Aorta (tissue), 5 donors: Measurements from ENCODE around the gene SOD3. TPM values are rescaled to one million over a fixed set of nuclear protein-coding genes. Genes with fewer than 3 reads are reported as not detected.

ENCODE experiments used
- ATAC-seq: fragments of 200-7000 bp; cut with Tn5 transposase; one replicate; pipeline ENCODE4 v1.9.1; 2022; ENCODE audit warnings: moderate library complexity; ENCODE audit not compliant: low FRiP score
- DNase-seq, 2 donors: peaks; one replicate each; pipeline ENCODE4 v3.0.0-alpha.2; 2020
- H3K27ac ChIP-seq, 2 donors: one replicate each; pipeline ENCODE4 v1.5.1; 2013; ENCODE audit warnings: low read length in 2 of 2, mild to moderate bottlenecking in 2 of 2, moderate library complexity in 2 of 2, control low read depth in 1 of 2, inconsistent platforms in 1 of 2, low read depth in 1 of 2
- H3K27me3 ChIP-seq, 2 donors: one replicate each; pipeline ENCODE4 v1.6.1; 2013; ENCODE audit warnings: control low read depth in 1 of 2, low read length in 1 of 2, mild to moderate bottlenecking in 1 of 2, moderate library complexity in 1 of 2; ENCODE audit not compliant: insufficient read depth in 2 of 2, control insufficient read depth in 1 of 2
- H3K36me3 ChIP-seq, 2 donors: one replicate each; pipeline ENCODE4 v1.6.1; 2013; ENCODE audit warnings: control low read depth in 1 of 2, low read length in 1 of 2, mild to moderate bottlenecking in 1 of 2; ENCODE audit not compliant: insufficient read depth in 2 of 2, control insufficient read depth in 1 of 2
- H3K4me1 ChIP-seq, 2 donors: one replicate each; pipeline ENCODE4 v1.6.1; 2013; ENCODE audit warnings: low read length in 2 of 2, control low read depth in 1 of 2, mild to moderate bottlenecking in 1 of 2, moderate library complexity in 1 of 2; ENCODE audit not compliant: insufficient read depth in 2 of 2, control insufficient read depth in 1 of 2
- H3K4me3 ChIP-seq, 2 donors: one replicate each; pipeline ENCODE4 v1.5.1; 2013; ENCODE audit warnings: low read length in 2 of 2, control low read depth in 1 of 2, mild to moderate bottlenecking in 1 of 2
- H3K9me3 ChIP-seq: one replicate; pipeline ENCODE4 v1.6.1; 2013; ENCODE audit warnings: mild to moderate bottlenecking, low read length; ENCODE audit not compliant: control insufficient read depth
- WGBS, 2 donors: extraction: QIAGEN DNeasy Blood & Tissue Kit; methylation state at CpG; one replicate each; pipeline ENCODE4 v1.1.7; 2013; 5-methylcytosine and 5-hydroxymethylcytosine counted together
- intact Hi-C, 2 donors: fragments of 100-400 bp; cut with DNase I; formaldehyde crosslinking; loops; one replicate each; pipeline versions ENCODE4 v1.14.2 to v1.15.0; 2022
- polyA plus RNA-seq, 2 donors: library from polyadenylated mRNA; stranded (reverse); fragments of 200-250 nt; gene quantifications; one replicate each; pipeline ENCODE4 v1.2.3, GENCODE V29; 2013
- total RNA-seq, 2 donors: library from RNA; stranded (reverse); fragmentation: NEBNext Ultra II Directional; extraction: Animal tissue kit (Norgen Biotek cat#: 25700); gene quantifications; one replicate each; pipeline ENCODE4 v1.2.1, GENCODE V29; 2021
- donor health status: healthy with polysubstance abuse.
- donor health status: Bipolar disorder and iron deficiency.
- donor health status: DM: no; HTN: no; CAD: no.
- donor health status: DM: no; HTN: no; CAD: no.
- donor health status: DM: yes; HTN: yes; CAD: no.

SOD3 gene
- total and polyA plus RNA-seq, 4 donors: 108 to 380 (median 335) TPM

- Histone ChIP-seq H3K4me3 (no peak overlapping the region), H3K27ac (no peak overlapping the region), H3K4me1 (peaks cover 0 to 5% of the 10 kb centered on the region in 2 donors), H3K27me3 (no peaks in the 10 kb centered on the region), H3K36me3 (peaks cover under 1 to 3% of the 10 kb centered on the region in 2 donors), H3K9me3 (no peaks in the 10 kb centered on the region)
- WGBS, 2 donors: 97 to 100% methylated on average over 2 of the region's 2 CpGs
- no peak for ATAC-seq
- intact Hi-C loops: no loop called here
- no peak for DNase-seq
Observed at GRCh38 chr4:24813732-24814131, 18.4 kb downstream of the SOD3 start.

GRCh38 chr4:24816797-24817196 lies 21.4 kb downstream of the SOD3 start:
- H3K36me3 ChIP-seq: peaks cover 4 to 8% of the 10 kb centered on the region in 2 donors
- 90 to 91% methylated on average over 18 of the region's 18 CpGs for WGBS, 2 donors

GRCh38 chr4:24820541-24820940 lies 25.2 kb downstream of the SOD3 start:
- DNase-seq: no peak
- intact Hi-C loops: no loop called here
- Histone ChIP-seq H3K4me3 (no peak overlapping the region), H3K36me3 (peaks cover 4 to 12% of the 10 kb centered on the region in 2 donors), H3K27me3 (no peaks in the 10 kb centered on the region), H3K4me1 (no peaks in the 10 kb centered on the region), H3K27ac (no peak overlapping the region), H3K9me3 (no peaks in the 10 kb centered on the region)
- no peak for ATAC-seq

More at GRCh38 chr4:24816797-24817196, 21.4 kb downstream of the SOD3 start:
- no peaks in the 10 kb centered on the region for H3K9me3 ChIP-seq
- H3K27me3 ChIP-seq: no peaks in the 10 kb centered on the region
- no peak overlapping the region for H3K27ac ChIP-seq
- H3K4me1 ChIP-seq: no peaks in the 10 kb centered on the region
- H3K4me3 ChIP-seq: no peak overlapping the region
- intact Hi-C loops: no loop called here
- ATAC-seq (no peak), DNase-seq (no peak)

DNA sequence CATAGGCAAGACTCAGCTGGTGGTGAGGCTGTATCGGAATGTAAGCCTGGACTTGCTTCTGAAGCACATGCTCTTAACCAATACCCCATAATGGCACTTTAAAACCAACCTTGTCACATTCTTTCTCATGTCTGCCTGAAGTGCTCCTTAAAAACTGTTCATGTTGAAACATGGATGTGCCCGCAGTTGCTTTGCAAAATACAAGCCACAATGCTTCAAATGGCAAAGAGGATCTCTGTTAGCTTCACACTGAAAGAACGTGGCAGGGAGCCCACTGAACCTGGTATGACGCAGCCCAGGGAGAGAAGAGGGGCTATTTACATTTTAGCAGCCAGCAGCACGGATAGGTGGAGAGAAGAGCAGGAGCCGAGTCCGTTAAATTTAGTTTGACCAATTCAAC lies 29.3 kb downstream of the SOD3 start:
- no peak overlapping the region for H3K4me3 ChIP-seq
- ATAC-seq (no peak), DNase-seq (no peak)
- H3K4me1 ChIP-seq: no peaks in the 10 kb centered on the region
- no peaks in the 10 kb centered on the region for H3K9me3 ChIP-seq
- no peaks in the 10 kb centered on the region for H3K27me3 ChIP-seq
- no peak overlapping the region for H3K27ac ChIP-seq
- WGBS, 2 donors: 88 to 90% methylated on average over 7 of the region's 7 CpGs
- intact Hi-C loops: no loop called here
- H3K36me3 ChIP-seq: peaks cover 2 to 8% of the 10 kb centered on the region in 2 donors

DNA sequence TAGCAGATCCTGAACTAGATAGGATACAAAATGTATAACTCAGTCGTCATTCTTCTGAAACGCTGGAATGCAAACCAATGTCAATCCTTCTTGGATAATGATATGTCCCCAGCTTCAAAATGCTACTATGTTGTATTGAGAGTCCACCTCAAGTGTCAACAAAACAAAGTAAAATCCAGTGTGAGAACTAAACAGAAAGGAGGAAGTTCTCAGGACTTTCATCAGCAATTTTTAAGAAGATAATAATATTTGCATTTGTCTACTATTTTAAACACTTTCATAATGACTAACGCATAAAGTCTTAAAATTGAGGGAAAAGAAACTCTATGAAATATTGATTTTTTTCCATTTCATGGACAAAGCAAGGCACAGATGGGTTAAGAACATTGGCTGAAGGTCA lies 36.3 kb downstream of the SOD3 start:
- no peak for DNase-seq
- Histone ChIP-seq H3K36me3 (peaks cover 2 to 3% of the 10 kb centered on the region in 2 donors), H3K27me3 (no peaks in the 10 kb centered on the region), H3K4me1 (peaks cover 0 to 2% of the 10 kb centered on the region in 2 donors), H3K9me3 (no peaks in the 10 kb centered on the region), H3K4me3 (no peak overlapping the region), H3K27ac (no peak overlapping the region)
- intact Hi-C loops: no loop called here
- 81 to 86% methylated on average over 3 of the region's 3 CpGs for WGBS, 2 donors
- no peak for ATAC-seq

- Histone ChIP-seq H3K4me1 (peaks cover 0 to 7% of the 10 kb centered on the region in 2 donors), H3K9me3 (no peaks in the 10 kb centered on the region), H3K27ac (no peak overlapping the region), H3K36me3 (peaks cover 0 to 4% of the 10 kb centered on the region in 2 donors), H3K4me3 (no peak overlapping the region), H3K27me3 (no peaks in the 10 kb centered on the region)
- intact Hi-C loops: loop anchor here in 1 of 2 donors (5.0 kb wide), 1 partner anchor 38 kb away; the partner anchor contains the start of gene SOD3
- DNase-seq (no peak), ATAC-seq (no peak)
- WGBS, 2 donors: 84 to 89% methylated on average over 4 of the region's 4 CpGs
Observed at GRCh38 chr4:24835696-24836095, 40.3 kb downstream of the SOD3 start.

DNA sequence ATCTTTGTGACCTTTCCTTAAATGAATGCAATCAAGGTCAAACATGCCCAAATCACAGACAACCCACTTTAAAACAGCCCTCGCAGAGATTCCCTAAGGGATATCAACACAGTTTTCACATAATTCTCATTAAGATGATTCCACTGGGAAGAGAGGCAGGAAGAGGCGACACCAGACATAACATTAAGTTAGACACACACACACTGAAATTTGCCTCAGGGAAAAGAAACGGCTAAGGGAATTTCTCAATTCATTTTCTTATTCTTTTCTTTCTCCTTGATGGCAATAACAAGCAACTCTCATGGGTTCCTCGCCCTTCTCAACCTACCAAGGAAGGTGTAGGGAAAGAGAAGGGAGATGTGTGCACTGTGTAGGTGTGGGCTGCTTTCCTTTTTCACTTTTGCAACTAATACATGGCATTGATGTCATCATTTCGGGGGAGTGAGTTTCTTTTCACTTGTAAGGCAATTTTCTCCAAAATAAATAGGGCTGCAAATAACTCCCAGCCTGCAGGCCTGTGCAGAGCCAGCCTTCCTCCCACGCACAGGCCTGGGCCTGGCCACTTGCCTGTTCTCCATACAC lies 41.4 kb downstream of the SOD3 start:
- peaks cover 0 to 4% of the 10 kb centered on the region in 2 donors for H3K36me3 ChIP-seq

DNA sequence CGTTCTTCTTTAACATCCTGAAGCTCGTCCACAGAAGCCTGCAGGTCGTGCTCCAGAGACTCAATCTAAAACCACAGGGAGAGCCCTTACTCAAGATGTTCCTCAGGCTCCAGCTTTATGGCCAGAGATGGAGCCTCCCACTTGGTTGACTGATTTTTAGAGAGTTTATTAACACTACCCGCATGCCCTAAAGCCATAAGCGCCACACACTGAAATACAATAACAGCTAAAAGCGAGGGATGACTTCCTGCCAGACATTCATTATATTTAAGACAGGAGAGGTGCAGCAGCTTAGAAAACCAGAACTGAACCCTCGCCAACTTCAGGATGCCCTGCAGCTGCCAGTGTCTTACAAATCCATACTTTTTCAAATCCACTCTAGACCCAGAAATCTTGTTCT lies 42.0 kb downstream of the SOD3 start:
- H3K9me3 ChIP-seq: no peaks in the 10 kb centered on the region
- WGBS, 2 donors: 86 to 91% methylated on average over 7 of the region's 7 CpGs
- DNase-seq (no peak), ATAC-seq (no peak)
- no peak overlapping the region for H3K4me3 ChIP-seq
- H3K27ac ChIP-seq: peak overlapping the region in 1 of 2 donors; percentile 40
- peaks cover 0 to 4% of the 10 kb centered on the region in 2 donors for H3K36me3 ChIP-seq
- peaks cover 0 to 7% of the 10 kb centered on the region in 2 donors for H3K4me1 ChIP-seq
- no peaks in the 10 kb centered on the region for H3K27me3 ChIP-seq
- intact Hi-C loops: loop anchor here in 1 of 2 donors (5.0 kb wide), 1 partner anchor 40 kb away; the partner anchor contains the start of gene SOD3

More for the DNA sequence above, 41.4 kb downstream of the SOD3 start:
- H3K27me3 ChIP-seq: no peaks in the 10 kb centered on the region
- peak overlapping the region; percentile 7 to 40 for H3K27ac ChIP-seq
- peak in 1 of 2 donors; percentile 75 for DNase-seq
- 53 to 56% methylated on average over 6 of the region's 6 CpGs for WGBS, 2 donors
- peaks cover 0 to 7% of the 10 kb centered on the region in 2 donors for H3K4me1 ChIP-seq
- intact Hi-C loops: loop anchor here in 1 of 2 donors (5.0 kb wide), 1 partner anchor 39 kb away; the partner anchor contains the start of gene SOD3
- no peak overlapping the region for H3K4me3 ChIP-seq
- no peaks in the 10 kb centered on the region for H3K9me3 ChIP-seq
- no peak for ATAC-seq

DNA sequence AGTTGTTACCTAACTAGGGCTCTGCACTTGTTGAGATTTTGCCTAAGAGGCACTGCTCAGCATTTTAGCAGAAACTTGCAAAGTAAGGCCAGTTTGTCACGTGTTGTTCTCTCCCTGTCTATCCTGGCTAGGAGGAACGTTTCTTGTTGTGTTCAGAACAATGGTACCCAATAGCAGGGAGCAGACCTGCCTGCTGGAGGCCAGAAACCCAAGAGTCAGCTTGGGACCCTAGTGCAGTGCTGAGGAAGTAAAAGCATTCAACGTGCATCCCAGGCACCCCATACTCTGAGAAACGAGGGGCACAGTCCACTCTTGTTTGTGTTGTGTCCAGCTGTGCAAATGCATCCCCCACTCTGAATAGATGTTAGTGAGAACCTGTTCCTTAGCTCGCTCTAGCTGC lies 42.4 kb downstream of the SOD3 start:
- DNase-seq (no peak), ATAC-seq (no peak)
- Histone ChIP-seq H3K27me3 (no peaks in the 10 kb centered on the region), H3K4me3 (no peak overlapping the region), H3K27ac (peak overlapping the region in 1 of 2 donors; percentile 50), H3K4me1 (peaks cover 0 to 7% of the 10 kb centered on the region in 2 donors), H3K9me3 (no peaks in the 10 kb centered on the region), H3K36me3 (peaks cover 0 to 4% of the 10 kb centered on the region in 2 donors)
- WGBS, 2 donors: 52 to 53% methylated on average over 5 of the region's 5 CpGs
- intact Hi-C loops: loop anchor here in 1 of 2 donors (5.0 kb wide), 1 partner anchor 40 kb away; the partner anchor contains the start of gene SOD3
